Measurements from ENCODE around the gene ABAT.

The ABAT gene

DNA sequence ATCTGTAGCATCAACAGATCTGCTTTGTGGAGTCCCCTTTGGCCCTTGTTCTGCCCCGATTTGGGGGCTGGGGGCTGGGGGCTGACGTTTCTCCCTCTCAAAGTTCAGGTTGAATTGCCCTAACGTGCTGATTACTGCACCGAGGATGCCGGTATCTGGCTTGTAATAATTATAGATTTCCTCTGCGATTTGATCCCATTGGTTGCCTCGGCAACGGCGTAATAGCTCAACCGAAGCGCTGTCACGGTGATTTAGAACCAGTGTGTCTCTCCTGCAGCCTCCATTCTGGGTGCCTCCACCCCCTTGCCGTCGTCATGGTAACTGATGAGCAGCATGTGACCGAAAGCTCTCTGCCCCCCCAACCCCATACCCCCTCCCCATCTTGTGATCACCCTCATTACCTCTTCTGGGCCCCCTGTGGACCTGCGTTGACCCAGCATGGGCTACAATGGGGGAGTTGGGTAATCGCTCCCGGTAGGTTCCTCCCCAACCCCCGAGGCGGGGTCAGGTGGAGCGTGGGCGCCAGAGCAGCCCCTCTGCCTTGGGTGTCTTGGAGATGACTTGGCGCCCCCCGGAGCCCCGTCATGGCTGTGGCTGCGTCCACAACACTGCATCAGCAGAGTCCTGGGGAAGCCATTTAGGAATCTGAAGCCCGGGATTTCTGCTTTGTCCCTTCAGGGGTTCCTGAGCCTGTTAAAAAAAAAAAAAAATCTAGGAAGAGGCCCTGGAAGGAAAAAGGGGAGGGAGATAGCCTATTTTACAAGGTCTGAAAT is 38.4 kb downstream of the ABAT start:
- TF ChIP-seq, protein P1, sequence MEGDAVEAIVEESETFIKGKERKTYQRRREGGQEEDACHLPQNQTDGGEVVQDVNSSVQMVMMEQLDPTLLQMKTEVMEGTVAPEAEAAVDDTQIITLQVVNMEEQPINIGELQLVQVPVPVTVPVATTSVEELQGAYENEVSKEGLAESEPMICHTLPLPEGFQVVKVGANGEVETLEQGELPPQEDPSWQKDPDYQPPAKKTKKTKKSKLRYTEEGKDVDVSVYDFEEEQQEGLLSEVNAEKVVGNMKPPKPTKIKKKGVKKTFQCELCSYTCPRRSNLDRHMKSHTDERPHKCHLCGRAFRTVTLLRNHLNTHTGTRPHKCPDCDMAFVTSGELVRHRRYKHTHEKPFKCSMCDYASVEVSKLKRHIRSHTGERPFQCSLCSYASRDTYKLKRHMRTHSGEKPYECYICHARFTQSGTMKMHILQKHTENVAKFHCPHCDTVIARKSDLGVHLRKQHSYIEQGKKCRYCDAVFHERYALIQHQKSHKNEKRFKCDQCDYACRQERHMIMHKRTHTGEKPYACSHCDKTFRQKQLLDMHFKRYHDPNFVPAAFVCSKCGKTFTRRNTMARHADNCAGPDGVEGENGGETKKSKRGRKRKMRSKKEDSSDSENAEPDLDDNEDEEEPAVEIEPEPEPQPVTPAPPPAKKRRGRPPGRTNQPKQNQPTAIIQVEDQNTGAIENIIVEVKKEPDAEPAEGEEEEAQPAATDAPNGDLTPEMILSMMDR (IDR thresholded peaks at IDR 0.05; ENCODE audit: borderline replicate concordance, insufficient read depth, low read depth, low read length) = no peak
- no peak overlapping the region for H3K4me3 ChIP-seq (ENCODE audit: low read depth, low read length)

DNA sequence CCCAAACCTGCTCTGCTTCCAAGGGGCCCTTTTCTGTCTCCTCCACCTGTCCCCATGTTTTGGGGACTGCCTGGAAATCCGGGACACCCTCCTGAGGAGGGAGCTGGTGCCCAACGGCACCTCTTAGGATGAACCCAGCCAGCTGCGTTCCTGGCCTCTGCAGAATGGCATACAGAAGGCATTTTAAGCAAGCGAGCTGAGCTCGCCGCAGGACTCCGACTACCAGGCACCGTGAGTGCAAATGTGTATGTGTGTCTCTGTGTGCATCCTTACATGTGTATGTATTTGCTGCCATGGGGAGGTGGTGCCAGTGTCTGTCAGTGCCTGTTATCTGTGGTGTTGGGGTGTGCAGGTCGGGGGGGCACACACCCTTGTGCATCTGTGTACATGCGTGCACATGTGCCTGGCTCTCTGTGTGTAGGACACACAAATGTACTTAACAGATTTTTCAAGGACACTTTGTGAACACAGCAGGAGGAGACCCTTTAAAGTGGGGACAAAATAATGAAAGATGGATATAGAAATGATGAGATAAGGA is 39.3 kb downstream of the ABAT start:
- no peak overlapping the region for H3K4me3 ChIP-seq (ENCODE audit: low read depth, low read length)
- TF ChIP-seq, protein P1 (IDR thresholded peaks at IDR 0.05; ENCODE audit: borderline replicate concordance, insufficient read depth, low read depth, low read length) = no peak

DNA sequence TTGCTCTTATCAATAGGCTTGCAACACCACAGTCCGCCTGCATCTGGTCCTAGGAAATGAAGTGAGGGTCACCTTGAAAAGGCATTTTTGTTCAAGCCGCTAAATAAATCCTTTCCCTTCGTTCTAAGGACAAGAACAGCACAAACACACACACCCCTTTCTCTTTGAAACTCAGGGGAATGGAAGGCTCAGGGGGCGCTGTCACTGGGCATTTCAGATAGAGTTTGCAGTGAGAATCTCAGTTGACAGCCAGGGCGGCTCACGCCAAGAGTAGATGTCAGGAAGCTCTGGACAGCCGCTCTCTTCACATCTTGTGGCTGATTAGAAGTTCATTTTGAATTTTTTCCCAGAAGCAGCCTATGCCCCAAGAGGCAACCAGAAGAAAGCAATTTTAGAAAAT is 39.8 kb downstream of the ABAT start:
- TF ChIP-seq, protein P1 (IDR thresholded peaks at IDR 0.05; ENCODE audit: borderline replicate concordance, insufficient read depth, low read depth, low read length) = no peak

DNA sequence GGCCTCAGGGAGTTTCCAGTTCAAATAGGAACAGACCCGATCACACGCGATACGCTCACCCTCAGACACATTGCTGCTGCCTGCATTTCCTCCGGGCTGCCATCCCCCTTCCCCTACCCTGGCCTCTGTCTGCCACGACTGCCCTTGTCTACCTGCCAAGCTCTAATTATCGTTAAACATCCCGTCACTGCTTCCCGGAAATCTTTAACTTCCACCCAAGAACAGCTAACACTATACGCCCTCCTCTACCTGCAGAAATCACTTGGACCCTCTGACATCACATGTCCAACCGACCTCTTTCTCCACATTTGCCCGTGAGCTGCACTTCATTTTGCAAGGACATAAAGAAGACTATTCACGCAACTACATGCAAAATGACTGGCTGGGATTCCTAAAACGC is 40.4 kb downstream of the ABAT start:
- TF ChIP-seq, protein P1 (IDR thresholded peaks at IDR 0.05; ENCODE audit: borderline replicate concordance, insufficient read depth, low read depth, low read length) = no peak
- H3K4me3 ChIP-seq (ENCODE audit: low read depth, low read length) = no peak overlapping the region

More for the DNA sequence above, 39.8 kb downstream of the ABAT start:
- H3K4me3 ChIP-seq (ENCODE audit: low read depth, low read length) = no peak overlapping the region

DNA sequence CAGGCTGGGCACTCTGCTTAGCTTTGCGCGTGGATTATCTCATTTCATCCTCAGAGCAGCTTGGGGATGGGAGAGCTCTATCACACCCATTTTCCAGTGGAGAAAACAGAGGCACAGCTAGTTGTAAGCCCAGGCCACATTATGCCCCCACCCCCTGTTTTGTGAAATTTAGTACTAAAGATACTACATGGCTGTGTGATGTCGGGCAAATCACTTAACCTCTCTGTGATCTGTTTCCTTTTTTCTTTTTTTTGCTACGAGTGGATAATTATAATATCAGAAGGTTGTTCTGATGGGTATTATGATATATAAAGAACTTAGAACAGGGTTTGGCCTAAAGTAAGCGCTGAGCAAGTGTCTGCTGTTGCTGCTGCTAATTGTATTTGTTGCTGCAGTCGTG is 41.6 kb downstream of the ABAT start:
- TF ChIP-seq, protein P1 (IDR thresholded peaks at IDR 0.05; ENCODE audit: borderline replicate concordance, insufficient read depth, low read depth, low read length) = no peak
- H3K4me3 ChIP-seq (ENCODE audit: low read depth, low read length) = no peak overlapping the region

DNA sequence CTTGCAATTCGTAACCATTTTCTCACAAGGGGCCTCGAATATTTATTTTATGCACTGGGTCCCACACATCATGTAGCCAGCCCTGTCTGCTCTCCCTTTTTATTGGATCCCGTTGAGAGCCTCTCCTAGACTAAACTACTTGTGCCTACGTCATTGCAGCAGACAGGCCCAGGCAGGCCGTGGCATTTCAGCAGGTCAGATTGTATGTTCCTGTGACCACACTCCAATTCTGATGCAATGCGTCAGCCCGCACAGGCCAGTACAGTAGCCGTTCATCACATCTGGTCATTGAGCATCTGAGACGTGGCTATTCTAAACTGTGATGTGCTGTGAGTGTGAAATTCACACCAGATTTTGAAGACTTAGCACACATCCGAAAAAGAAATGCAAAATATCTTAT is 42.2 kb downstream of the ABAT start:
- TF ChIP-seq, protein P1 (IDR thresholded peaks at IDR 0.05; ENCODE audit: borderline replicate concordance, insufficient read depth, low read depth, low read length) = no peak
- H3K4me3 ChIP-seq (ENCODE audit: low read depth, low read length) = no peak overlapping the region

DNA sequence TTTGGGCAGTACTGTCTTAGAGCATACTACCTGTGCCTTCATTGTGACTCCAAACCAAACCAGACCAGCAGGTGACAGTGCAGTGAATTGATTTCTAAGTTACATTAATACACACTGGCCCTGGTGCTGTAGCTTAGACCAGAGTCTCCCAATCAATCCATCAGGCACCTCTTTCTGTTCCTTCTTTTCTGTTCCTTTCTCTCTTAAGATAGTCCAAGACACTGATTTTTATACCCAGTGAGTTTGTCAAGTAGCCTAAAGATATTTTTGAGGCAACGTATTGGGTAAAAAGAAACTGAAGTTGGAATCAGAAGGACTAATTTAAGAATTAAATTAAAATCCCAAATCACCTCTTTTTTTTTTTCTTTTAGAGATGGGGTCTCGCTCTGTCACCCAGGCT is 43.1 kb downstream of the ABAT start:
- no peak overlapping the region for H3K4me3 ChIP-seq (ENCODE audit: low read depth, low read length)
- TF ChIP-seq, protein P1 (IDR thresholded peaks at IDR 0.05; ENCODE audit: borderline replicate concordance, insufficient read depth, low read depth, low read length) = no peak

Data from GM12875 (cell line).